Fibroblast of lung (primary cell): ENCODE results near the gene KCNIP4. TPM values are rescaled to one million over a fixed set of nuclear protein-coding genes. Genes with fewer than 3 reads are reported as not detected.

Experiments used
- DNase-seq, 2 donors: peaks; one replicate each; pipeline versions ENCODE4 v3.0.0 to v3.0.0-alpha.2; 2010; ENCODE audit warnings: low read depth in 2 of 2
- H2AFZ ChIP-seq: 2 replicates; pipeline ENCODE4 v1.5.1; 2012; ENCODE audit warnings: low read length, control low read depth, inconsistent platforms
- H3K27ac ChIP-seq: 2 replicates; pipeline ENCODE4 v1.5.1; 2011; ENCODE audit warnings: low read length, control low read depth; ENCODE audit not compliant: insufficient read depth
- H3K27me3 ChIP-seq: 2 replicates; pipeline ENCODE4 v1.5.1; 2011; ENCODE audit warnings: mild to moderate bottlenecking, low read length; ENCODE audit not compliant: control insufficient read depth, insufficient read depth
- H3K36me3 ChIP-seq: 2 replicates; pipeline ENCODE4 v1.5.1; 2011; ENCODE audit warnings: low read length; ENCODE audit not compliant: control insufficient read depth, insufficient read depth
- H3K4me1 ChIP-seq: 2 replicates; pipeline ENCODE4 v1.5.1; 2011; ENCODE audit warnings: low read length; ENCODE audit not compliant: control insufficient read depth, insufficient read depth; ENCODE audit errors: extremely low read depth
- H3K4me2 ChIP-seq: 2 replicates; pipeline ENCODE4 v1.5.1; 2011; ENCODE audit warnings: low read length, control low read depth; ENCODE audit not compliant: insufficient read depth; ENCODE audit errors: extremely low read depth
- H3K4me3 ChIP-seq, 4 experiments: fragments of 200-600 bp in 1 of 4; sonication (generic) in 1 of 4; replicated peaks in 1 of 4; 2 replicates each; pipeline ENCODE4 v1.5.1; 2011 to 2016; ENCODE audit warnings: low read length in 4 of 4, low read depth in 3 of 4, mild to moderate bottlenecking in 3 of 4, control low read depth in 2 of 4, inconsistent platforms in 1 of 4, mixed read lengths in 1 of 4; ENCODE audit not compliant: insufficient read depth in 1 of 4; ENCODE audit errors: control extremely low read depth in 1 of 4
- H3K79me2 ChIP-seq: 2 replicates; pipeline ENCODE4 v1.5.1; 2012; ENCODE audit warnings: mild to moderate bottlenecking, low read length, inconsistent platforms; ENCODE audit not compliant: control insufficient read depth, insufficient read depth
- H3K9ac ChIP-seq: 2 replicates; pipeline ENCODE4 v1.5.1; 2011; ENCODE audit warnings: mild to moderate bottlenecking, low read length, control low read depth; ENCODE audit not compliant: insufficient read depth
- H3K9me3 ChIP-seq: 2 replicates; pipeline ENCODE4 v1.5.1; 2012; ENCODE audit warnings: low read depth, low read length; ENCODE audit not compliant: control insufficient read depth, insufficient read depth
- H4K20me1 ChIP-seq: 2 replicates; pipeline ENCODE4 v1.5.1; 2011; ENCODE audit warnings: low read length; ENCODE audit not compliant: control insufficient read depth, insufficient read depth; ENCODE audit errors: extremely low read depth
- CTCF ChIP-seq, 2 donors: IDR thresholded peaks in 1 of 2; conservative IDR thresholded peaks in 1 of 2; 1 replicate in 1 of 2; 2 replicates in 1 of 2; pipeline ENCODE4 v1.5.1; 2011 to 2012; ENCODE audit warnings: low read length in 2 of 2, control low read depth in 1 of 2, inconsistent platforms in 1 of 2, low read depth in 1 of 2, mild to moderate bottlenecking in 1 of 2
- EZH2 ChIP-seq: IDR thresholded peaks from 2 replicates; pipeline ENCODE4 v1.5.1; 2012; ENCODE audit warnings: low read length, control low read depth, mild to moderate bottlenecking; ENCODE audit errors: missing control alignments
- polyA plus RNA-seq, 2 donors: library from polyadenylated mRNA; depleted of rRNA in 1 of 2; stranded (reverse) in 1 of 2; unstranded in 1 of 2; fragments of >200 nt; gene quantifications; 2 replicates each; pipeline ENCODE4 v1.2.1, GENCODE V29; 2011 to 2012; ENCODE audit warnings: missing spikeins in 1 of 2
- total RNA-seq: library from RNA; depleted of rRNA; stranded (reverse); fragments of >200 nt; gene quantifications from 2 replicates; pipeline ENCODE4 v1.2.1, GENCODE V29; 2014

The KCNIP4 gene
- total and polyA plus RNA-seq, 2 donors (not counting 1 experiment from before 2014, with no cell fraction given), result not detected

GRCh38 chr4:21467551-21467950, 481.0 kb downstream of the KCNIP4 start:
- Histone ChIP-seq H3K27me3 (no peaks in the 10 kb centered on the region), H3K4me3 (no peak overlapping the region), H3K9ac (no peak overlapping the region)

GRCh38 chr4:21457086-21457840, 491.3 kb downstream of the KCNIP4 start:
- H3K36me3 ChIP-seq, result no peaks in the 10 kb centered on the region

More at GRCh38 chr4:21467551-21467950, 481.0 kb downstream of the KCNIP4 start:
- H3K9me3 ChIP-seq, result no peaks in the 10 kb centered on the region
- H3K36me3 ChIP-seq, result no peaks in the 10 kb centered on the region
- no peak for DNase-seq
- no peak overlapping the region for H3K27ac ChIP-seq
- no peaks in the 10 kb centered on the region for H4K20me1 ChIP-seq
- no peaks in the 10 kb centered on the region for H3K79me2 ChIP-seq
- H2AFZ ChIP-seq, result no peak overlapping the region
- H3K4me2 ChIP-seq, result no peak overlapping the region
- no peak for TF ChIP-seq EZH2
- no peak for TF ChIP-seq CTCF (conservative IDR thresholded peaks at IDR 0.05 in 1 of 2, IDR thresholded peaks at IDR 0.05 in 1 of 2; ENCODE audit: low read depth in 1 of 2, low read length in 2 of 2)
- no peaks in the 10 kb centered on the region for H3K4me1 ChIP-seq

GRCh38 chr4:21454831-21455230, 493.7 kb downstream of the KCNIP4 start:
- Histone ChIP-seq H4K20me1 (no peaks in the 10 kb centered on the region), H3K27ac (no peak overlapping the region), H3K36me3 (no peaks in the 10 kb centered on the region), H2AFZ (no peak overlapping the region), H3K4me1 (no peaks in the 10 kb centered on the region), H3K79me2 (no peaks in the 10 kb centered on the region), H3K9me3 (no peaks in the 10 kb centered on the region), H3K27me3 (no peaks in the 10 kb centered on the region), H3K4me3 (no peak overlapping the region), H3K9ac (no peak overlapping the region), H3K4me2 (no peak overlapping the region)
- no peak for DNase-seq
- TF ChIP-seq EZH2 (no peak), CTCF (conservative IDR thresholded peaks at IDR 0.05 in 1 of 2, IDR thresholded peaks at IDR 0.05 in 1 of 2; ENCODE audit: low read depth in 1 of 2, low read length in 2 of 2) (no peak)

More at GRCh38 chr4:21457086-21457840, 491.3 kb downstream of the KCNIP4 start:
- Histone ChIP-seq H2AFZ (no peak overlapping the region), H3K79me2 (no peaks in the 10 kb centered on the region), H3K9me3 (no peaks in the 10 kb centered on the region), H3K4me2 (no peak overlapping the region), H3K27me3 (no peaks in the 10 kb centered on the region), H3K27ac (no peak overlapping the region), H3K4me3 (no peak overlapping the region), H4K20me1 (no peaks in the 10 kb centered on the region), H3K9ac (no peak overlapping the region), H3K4me1 (no peaks in the 10 kb centered on the region)
- no peak for TF ChIP-seq CTCF (conservative IDR thresholded peaks at IDR 0.05 in 1 of 2, IDR thresholded peaks at IDR 0.05 in 1 of 2; ENCODE audit: low read depth in 1 of 2, low read length in 2 of 2)
- TF ChIP-seq EZH2, result no peak
- DNase-seq, result no peak
